ENCODE results near the gene ANKRD13D.

ANKRD13D gene

DNA sequence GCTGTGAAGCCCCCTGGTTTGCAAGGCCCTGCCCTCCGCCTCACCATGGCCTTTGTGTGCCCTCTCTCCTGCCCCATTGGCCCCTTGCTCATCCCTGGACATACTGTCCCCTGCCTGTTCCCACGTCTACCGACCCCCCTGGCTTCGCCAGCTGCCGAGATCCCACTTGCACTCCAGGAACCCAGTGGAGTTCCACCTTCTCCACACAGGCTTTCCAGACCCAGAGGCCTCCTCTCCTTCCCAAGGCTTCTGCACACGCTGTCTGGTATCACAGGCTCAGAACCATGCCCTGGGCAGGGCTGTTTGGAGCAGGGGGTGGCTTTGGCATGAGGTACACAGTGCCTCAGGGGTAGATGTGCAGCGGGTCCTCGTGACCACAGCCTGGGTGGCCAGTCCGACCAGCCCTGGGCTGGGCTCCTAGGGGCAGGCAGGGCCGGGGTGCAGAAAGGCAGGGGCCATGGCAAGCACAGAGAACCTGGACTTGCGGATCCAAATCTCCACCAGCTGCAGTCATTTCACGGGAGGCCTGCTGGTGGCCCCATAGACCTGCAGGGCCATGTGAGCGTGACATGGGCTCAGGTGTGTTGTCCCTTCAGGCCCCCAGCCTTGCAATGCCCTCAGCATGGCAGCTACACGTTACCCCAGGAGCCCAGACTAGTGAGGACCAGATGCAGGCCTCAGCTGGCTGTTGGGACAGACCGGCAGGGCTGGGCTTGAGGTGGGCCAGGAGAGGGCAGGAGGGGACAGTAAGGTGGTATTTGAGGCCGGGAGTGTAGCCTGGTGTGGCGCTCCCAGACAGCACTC lies 13.3 kb upstream of the ANKRD13D start:
- no peak for DNase-seq

DNA sequence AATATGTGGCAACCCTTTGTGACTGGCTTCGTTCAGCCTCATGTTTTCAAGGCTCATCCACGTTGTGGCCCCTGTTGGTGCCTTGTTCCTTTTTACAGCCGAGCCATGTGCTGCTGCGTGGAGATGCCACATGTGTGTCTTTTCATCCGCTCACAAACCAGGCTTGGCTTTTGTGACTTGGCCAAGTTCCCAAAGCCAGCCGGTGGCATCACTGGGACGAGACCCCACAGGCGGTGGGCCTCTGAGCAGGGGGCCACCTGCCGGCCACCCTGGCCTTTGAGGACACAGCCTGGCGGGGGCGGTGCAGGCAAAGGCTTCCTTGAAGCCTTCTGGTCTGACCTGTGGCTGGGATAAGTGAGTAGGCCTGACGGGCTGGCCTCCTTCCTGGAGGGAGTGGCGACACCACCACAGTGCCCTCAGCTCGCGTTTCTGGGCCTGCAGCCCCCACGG lies 12.3 kb upstream of the ANKRD13D start:
- DNase-seq, result no peak

DNA sequence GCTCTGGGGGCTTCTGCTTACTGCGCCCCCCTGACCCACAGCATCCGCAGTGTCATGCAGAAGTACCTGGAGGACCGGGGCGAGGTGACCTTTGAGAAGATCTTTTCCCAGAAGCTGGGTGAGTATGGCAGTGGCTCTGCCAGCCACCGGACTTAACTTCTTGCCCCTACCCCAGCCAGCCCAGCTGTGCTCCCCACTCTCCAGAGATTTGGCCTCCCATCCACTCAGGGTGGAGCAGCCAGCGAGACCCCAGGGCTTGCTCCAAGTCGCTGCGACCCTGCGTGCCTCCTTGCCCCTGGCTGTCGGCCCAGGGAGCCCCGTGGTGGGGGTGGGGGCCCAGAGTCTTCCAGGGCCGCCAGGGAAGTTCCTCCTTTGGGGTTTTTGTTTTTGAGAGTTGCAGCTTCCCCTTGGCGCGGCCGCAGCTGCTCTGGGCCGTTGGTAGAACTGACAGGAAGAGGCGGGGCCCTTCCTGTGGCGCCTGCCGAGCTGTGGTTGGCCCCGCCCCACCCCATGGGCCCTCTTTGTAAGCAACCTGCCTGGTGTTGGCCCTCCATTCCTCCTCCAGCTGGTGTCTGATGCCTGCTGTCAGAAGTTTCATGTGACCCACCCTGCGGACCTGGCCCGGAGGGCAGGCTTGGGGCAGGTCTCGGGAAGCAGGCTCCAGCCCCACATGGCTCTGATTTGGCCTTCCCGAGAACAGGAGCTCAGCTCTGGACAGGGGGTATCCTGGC lies 11.7 kb upstream of the ANKRD13D start:
- DNase-seq, result no peak

DNA sequence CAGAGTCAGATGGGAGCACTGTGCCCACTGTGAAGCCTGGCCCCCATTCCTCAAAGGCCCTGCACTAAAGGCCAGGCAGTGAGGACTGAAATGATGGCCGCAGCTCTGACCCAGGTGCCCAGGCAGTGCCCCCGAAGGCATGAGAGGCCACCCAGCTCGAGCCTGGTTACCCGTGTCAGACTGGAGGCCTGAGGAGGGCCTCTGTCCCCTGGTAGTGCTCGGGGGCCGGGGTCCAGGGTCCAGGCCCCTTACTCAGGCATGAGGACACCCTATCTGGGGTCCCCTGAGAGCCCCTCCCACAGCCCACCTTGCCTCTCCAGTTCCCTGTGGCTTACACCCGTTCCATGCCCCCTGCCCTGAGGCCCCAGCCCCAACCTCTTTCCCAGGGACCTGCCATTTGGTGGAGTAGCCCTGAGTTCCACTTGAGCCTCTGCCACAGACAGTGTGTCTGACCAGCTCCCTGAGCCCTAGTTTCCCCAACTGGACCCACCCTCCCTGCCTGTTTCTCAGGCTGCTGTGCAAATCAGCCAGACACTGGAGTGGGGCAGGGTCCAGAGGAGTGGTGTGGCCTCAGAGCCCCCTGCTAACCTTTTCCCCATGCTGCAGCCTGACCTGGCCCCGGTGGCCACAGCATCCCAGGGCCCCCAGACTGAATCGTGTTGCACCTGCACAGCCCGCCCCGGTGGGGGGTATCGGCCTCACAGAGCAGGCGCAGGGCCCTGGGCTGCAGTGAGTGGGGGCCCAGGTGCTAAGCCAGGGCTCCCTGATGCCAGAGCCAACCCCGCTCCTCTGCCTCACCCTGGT lies 10.8 kb upstream of the ANKRD13D start:
- no peak for DNase-seq

DNA sequence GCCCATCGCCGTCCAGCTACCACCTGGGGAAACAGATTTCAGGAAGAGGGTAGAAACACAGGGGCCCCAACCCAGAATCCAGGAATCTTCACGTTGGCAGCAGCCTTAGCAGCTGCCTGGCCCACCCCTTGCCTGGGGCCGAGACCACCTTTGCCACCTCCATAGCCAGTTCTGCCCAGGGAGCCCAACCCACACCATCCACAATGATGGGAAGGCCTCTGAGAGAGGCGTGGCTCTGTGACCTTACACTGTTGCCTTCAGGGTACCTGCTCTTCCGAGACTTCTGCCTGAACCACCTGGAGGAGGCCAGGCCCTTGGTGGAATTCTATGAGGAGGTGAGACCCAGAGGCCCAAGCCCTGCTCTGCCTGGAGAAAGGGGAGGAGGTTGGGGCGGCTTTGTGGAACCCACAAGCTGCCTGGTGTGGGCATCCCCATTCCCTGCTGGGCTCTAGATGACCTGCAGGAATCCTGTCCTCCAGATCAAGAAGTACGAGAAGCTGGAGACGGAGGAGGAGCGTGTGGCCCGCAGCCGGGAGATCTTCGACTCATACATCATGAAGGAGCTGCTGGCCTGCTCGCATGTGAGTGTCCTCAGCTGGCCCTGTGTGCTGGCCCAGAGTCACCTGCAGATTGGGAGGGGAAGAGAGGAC lies 10.0 kb upstream of the ANKRD13D start:
- DNase-seq, result no peak

DNA sequence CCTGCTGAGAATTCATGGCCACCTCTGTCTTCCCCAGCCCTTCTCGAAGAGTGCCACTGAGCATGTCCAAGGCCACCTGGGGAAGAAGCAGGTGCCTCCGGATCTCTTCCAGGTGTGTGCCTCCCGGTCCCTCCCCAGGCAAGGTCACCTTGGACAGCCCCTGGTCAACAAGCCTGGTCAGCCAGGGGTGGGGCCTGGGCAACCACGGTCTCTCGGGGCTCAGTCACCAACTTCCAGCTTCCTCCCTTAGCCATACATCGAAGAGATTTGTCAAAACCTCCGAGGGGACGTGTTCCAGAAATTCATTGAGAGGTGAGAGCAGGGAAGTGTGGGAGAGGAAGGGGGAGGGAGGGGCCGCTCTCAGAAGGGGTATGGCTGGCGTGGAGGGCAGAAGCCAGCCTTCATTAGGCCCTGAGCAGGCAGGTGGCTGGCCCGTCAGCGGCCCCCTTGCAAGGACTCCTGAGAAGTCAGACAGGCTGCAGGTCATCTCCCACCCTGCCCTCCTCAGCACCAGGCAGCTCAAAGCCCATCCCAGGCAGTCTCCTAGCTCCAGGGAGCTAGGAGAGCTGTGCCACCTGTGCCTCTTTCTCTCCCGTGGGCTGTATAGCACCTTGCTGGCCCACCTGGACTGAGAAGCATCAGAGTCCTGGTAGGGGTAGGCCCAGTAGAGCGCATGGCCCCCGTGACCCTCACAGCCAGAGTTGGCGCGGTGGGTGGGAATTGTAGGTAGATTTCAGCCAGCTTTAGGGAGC lies 9.3 kb upstream of the ANKRD13D start:
- DNase-seq, result no peak

DNA sequence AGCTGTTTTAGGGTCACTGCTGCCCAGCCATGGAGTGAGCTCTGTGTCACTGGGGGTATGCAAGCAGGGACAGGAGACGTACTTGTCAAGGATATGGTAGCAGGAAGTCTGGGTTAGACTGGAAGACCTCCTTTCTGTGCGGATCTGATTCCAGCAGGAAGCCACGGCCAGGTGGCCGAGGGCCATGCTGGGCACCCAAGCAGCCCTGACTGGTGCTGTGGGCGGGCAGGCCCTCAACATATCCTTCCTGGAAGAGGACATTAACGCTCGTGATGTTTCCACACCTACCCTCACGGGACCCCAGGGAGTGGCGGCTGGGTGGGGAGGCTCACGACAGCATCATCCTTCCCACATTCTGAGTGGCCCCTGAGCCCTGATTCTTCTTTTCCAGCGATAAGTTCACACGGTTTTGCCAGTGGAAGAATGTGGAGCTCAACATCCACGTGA lies 8.7 kb upstream of the ANKRD13D start:
- DNase-seq, result no peak

DNA sequence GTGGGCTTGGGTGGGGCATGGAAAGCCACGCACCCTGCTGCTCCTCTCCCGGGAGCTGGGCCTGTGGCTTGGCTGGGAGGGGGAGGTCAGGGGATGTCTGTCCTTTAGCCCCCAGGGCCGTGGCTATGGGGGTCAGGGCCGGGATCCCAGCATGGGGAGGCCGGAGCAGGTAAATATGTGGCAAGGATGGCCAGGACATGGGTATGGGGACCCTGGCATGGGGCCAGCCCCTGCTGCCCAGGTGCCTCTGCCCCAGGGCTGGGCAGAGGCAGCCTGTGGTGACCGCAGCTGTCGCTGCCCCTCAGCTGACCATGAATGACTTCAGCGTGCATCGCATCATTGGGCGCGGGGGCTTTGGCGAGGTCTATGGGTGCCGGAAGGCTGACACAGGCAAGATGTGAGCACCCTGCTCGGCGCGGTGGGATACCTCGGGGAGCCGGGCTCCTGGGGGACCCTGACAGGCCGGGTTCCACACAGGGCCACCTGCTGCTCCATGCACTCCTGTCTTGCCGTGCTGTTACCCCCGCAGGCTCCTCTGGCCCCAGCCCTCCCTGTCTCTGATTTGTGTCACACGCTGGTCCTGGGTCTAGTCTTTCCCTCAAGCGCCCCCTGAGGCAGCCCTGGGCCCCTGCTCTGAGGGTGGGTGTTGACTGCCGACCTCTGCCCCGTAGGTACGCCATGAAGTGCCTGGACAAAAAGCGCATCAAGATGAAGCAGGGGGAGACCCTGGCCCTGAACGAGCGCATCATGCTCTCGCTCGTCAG lies 8.1 kb upstream of the ANKRD13D start:
- no peak for DNase-seq

DNA sequence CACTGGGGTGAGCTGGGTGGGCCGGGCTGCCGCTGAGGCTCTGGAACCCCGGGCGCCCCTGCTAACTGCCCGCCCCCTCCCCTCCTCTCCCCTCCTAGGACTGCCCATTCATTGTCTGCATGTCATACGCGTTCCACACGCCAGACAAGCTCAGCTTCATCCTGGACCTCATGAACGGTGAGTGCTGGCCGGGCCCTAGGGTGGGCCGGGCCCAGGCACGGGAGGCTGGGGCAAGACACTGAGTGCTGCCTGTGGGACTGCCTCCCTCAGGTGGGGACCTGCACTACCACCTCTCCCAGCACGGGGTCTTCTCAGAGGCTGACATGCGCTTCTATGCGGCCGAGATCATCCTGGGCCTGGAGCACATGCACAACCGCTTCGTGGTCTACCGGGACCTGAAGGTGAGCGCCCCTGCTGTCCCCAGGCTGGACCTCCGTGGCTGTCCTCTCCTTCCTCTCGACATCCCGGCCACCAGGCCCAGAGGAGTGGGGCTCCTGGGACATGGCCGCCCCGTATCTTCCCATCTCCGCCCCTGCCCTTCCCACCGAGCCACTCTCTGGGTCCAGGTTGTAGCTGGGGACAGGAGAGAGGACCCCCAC lies 7.5 kb upstream of the ANKRD13D start:
- DNase-seq, result no peak

DNA sequence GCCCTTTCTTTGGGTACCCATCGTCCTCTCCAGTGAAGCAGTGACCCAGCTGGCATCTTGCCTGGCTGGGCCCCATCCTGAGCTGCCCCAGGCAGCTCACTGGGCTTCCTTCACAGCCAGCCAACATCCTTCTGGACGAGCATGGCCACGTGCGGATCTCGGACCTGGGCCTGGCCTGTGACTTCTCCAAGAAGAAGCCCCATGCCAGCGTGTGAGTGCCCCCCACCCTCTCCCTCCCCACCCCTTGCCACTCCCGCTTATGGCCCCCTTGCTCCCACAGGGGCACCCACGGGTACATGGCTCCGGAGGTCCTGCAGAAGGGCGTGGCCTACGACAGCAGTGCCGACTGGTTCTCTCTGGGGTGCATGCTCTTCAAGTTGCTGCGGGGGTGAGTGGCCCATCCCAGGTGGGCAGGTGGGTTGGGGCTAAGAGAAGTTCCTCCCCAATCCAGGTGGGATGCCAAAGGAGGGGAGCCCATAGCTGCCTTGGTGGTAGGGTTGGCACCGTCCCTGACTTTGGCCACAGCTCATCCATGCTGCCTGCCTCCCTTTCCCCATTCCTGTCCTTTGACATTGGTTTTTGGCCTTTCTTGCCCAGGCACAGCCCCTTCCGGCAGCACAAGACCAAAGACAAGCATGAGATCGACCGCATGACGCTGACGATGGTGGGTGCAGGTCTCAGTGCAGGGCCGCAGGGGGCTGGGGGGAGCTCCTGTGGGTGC lies 6.8 kb upstream of the ANKRD13D start:
- DNase-seq, result no peak

DNA sequence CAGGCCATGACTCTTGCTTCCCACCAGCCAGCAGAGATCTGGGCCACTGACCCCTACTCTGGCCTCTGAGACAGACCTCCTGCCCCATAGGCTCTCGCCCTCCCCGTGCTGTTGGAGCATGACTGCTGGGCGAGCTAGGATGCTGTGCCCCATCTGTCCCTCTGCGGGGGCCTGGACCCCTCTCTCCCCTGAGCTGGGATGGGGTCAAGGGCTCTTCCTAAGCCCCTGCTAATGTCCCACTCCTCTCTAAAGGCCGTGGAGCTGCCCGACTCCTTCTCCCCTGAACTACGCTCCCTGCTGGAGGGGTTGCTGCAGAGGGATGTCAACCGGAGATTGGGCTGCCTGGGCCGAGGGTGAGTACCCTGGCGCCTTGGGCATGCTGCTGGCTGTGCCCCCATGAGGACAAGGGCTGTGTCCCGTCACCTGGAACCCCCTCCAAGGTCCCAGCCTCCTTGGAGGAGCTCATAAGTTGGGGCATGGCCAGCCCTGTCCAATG lies 6.2 kb upstream of the ANKRD13D start:
- DNase-seq, result no peak

DNA sequence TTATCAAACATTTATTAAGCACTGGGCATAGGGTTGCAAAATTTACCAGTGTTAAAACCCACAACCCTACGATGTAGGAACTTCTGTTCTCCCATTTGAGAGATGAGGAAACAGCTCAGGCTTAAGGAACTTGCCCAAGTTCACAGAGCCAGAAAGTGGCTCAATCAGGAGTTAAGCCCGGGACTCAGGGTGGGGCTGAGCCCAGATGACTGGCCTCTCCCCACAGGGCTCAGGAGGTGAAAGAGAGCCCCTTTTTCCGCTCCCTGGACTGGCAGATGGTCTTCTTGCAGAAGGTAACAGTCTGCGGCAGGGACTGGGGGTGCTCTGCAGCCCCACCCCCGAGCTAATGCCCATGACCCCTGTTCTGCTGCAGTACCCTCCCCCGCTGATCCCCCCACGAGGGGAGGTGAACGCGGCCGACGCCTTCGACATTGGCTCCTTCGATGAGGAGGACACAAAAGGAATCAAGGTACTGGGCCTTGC lies 5.6 kb upstream of the ANKRD13D start:
- no peak for DNase-seq

DNA sequence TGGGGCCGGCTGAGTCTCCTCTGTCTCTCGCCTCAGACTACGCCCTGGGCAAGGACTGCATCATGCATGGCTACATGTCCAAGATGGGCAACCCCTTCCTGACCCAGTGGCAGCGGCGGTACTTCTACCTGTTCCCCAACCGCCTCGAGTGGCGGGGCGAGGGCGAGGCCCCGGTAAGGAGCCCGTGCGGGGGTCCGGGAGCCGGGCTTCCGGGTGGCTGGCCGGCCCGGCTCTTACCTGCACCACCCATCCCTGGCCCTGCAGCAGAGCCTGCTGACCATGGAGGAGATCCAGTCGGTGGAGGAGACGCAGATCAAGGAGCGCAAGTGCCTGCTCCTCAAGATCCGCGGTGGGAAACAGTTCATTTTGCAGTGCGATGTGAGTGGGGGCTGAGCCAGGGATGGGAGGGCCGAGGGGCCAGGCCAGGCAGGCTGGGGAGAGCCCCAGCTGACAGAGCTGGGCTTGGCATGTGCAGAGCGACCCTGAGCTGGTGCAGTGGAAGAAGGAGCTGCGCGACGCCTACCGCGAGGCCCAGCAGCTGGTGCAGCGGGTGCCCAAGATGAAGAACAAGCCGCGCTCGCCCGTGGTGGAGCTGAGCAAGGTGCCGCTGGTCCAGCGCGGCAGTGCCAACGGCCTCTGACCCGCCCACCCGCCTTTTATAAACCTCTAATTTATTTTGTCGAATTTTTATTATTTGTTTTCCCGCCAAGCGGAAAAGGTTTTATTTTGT lies 4.1 kb upstream of the ANKRD13D start:
- no peak for DNase-seq

DNA sequence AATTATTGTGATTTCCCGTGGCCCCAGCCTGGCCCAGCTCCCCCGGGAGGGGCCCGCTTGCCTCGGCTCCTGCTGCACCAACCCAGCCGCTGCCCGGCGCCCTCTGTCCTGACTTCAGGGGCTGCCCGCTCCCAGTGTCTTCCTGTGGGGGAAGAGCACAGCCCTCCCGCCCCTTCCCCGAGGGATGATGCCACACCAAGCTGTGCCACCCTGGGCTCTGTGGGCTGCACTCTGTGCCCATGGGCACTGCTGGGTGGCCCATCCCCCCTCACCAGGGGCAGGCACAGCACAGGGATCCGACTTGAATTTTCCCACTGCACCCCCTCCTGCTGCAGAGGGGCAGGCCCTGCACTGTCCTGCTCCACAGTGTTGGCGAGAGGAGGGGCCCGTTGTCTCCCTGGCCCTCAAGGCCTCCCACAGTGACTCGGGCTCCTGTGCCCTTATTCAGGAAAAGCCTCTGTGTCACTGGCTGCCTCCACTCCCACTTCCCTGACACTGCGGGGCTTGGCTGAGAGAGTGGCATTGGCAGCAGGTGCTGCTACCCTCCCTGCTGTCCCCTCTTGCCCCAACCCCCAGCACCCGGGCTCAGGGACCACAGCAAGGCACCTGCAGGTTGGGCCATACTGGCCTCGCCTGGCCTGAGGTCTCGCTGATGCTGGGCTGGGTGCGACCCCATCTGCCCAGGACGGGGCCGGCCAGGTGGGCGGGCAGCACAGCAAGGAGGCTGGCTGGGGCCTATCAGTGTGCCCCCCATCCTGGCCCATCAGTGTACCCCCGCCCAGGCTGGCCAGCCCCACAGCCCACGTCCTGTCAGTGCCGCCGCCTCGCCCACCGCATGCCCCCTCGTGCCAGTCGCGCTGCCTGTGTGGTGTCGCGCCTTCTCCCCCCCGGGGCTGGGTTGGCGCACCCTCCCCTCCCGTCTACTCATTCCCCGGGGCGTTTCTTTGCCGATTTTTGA lies 3.3 kb upstream of the ANKRD13D start:
- DNase-seq, result no peak

DNA sequence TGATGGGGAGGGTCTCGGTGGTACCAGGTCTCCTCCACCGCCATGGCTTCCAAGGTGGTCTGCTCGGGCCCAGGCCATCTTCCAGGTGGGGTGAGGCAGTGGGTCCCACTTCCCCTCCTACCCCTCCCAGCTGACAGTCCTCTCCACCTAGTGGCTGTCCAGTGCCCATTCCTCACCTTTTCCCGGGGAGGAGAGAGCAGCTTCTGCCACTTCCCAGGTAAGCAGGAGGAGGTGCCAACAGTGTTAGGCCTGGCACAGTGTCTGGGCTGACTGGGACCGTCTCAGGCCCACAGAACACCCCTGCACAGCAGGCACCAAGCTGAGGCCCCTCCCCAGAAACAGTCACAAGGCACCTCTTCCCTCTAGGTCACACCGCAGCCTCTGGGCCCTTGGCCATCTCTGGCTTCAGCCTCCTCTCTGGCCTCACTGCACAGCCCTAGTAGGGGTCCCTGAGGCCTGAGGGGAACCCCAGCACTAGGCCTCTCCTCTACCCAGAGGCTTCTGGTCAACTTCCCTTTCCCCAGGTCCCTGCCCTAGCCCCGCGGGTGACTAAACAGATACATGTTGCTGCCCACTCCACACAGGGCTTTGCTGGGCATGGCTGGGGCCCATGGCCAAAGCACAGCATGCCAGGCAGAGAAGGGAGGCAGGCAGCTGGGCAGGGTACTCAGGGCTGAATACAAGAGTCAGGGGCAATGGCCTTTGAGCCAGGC lies 2.3 kb upstream of the ANKRD13D start:
- DNase-seq, result no peak

DNA sequence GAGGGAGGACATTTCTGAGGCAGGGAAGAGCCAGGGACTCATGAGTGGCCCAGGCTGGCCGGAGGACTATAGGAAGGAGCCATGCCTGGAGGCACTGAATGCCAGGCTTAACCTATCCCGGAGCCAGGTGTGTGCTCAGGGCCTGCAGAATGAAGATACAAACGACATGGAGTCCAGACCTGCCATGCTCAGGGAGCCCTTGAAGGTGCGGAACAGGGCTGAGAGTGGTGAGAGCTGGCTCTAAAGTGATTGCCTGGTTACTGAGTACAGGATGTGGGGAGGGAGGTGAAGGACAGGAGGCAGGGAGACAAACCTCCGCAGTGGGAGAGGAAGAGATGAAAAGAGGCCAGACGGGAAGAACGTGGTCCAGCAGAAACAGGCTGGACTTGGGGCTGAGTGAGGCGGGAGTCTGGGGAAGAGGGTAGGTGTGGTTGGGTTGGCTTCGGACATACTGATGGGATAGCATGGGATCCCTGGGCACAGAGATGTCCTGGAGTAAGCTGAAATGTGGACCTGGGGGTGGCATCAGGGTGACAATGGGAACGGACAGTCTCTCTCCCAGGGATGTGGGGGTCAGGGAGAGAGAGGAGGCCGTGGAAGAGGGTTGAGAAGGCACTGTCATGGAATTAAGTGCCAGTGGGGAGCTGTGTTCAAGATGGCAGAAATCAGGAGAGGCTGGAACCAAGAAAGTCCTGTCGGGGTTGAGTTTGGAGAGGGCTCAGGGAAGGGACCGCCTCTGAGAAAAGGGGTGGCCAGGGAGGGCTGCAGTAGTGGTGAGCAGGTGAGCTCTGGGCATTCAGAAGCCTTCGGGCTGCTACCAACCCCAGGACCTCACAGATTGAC lies 1.5 kb upstream of the ANKRD13D start:
- no peak for DNase-seq

DNA sequence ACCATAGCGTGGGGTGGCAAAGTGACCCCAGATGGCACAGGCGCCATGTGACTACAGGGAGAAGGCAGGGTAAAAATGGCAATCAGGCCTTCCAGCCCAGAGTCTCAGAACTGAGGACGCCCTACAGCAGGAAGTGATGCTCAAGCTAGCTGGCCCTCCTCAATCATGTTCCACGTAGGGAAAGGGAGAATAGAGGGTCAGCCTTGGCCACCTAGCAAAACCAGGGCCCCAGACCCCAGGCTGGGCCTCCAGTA lies 978 bp upstream of the ANKRD13D start:
- DNase-seq, result no peak

Data from NCI-H446 treated with DMSO at 0.1 percent for 48 hours (cell line).